ENCODE results near the gene FBXW2.

- no peak for TF ChIP-seq CTCF (conservative IDR thresholded peaks at IDR 0.05; ENCODE audit: low read depth, low read length)
- no peak for TF ChIP-seq EZH2 (IDR thresholded peaks at IDR 0.05; ENCODE audit: borderline replicate concordance, low read depth, low read length, poor library complexity, severe bottlenecking)
These were observed 14.6 kb upstream of the FBXW2 start for GRCh38 chr9:120807607-120808379.
